SW 1271 (cell line): ENCODE results near the gene SLC12A4.
"Not testable (repeated sequence)": the region's sequence is repeated elsewhere in the genome, so short reads cannot be mapped to it uniquely, and the experiment has no call there.

Experiments used
- DNase-seq, 2 experiments: peaks; one replicate each; lab custom pipeline; 2025; lab: John Stamatoyannopoulos, UW

The SLC12A4 gene

GRCh38 chr16:67941469-67942199 lies 26.8 kb downstream of the SLC12A4 start:
- DNase-seq = no peak

- no peak for DNase-seq
Observed at GRCh38 chr16:67940446-67941089, 27.9 kb downstream of the SLC12A4 start.

- DNase-seq = no peak
Observed at GRCh38 chr16:67939507-67940445, 28.7 kb downstream of the SLC12A4 start.

GRCh38 chr16:67937713-67938112 lies 30.7 kb downstream of the SLC12A4 start:
- DNase-seq = not testable (repeated sequence)

DNA sequence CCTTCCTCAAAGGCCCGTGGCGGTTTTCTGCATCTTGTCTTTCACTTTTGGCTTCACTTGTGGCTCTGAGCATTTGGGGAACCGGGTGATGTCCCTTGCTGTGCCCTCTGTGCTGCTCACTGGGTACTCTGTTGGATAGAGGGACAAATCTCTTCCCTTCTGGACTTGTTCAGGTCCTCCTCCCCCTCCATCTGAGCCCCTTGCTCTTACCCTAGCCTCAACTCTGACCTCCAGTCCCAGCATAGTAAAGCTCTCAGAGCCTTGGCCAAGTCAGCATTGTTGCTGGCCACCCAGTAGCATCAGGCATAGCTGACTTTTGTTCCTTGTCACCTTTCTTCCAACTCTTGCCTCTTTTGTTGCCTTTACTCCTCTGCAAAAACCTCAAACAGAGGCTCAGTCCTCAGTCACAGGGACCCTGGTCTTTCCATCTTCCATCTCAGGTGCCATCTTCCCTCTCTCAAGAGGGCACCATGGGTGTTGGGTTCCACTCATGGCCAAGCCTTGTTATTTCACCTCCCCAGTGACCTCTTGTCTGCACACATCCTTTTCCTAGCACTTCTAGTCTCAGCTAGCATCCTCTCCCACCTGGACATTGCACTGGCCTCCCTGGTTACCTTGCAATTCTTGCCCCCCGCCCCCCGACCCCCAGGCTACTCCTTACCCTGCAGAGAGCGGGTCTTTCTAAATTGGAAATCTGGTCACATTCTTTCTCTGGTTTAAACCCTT lies 31.4 kb downstream of the SLC12A4 start:
- DNase-seq = peak in 1 of 2 experiments; percentile 57

- DNase-seq = peak in 1 of 2 experiments; percentile 42
Observed at GRCh38 chr16:67936124-67936879, 32.1 kb downstream of the SLC12A4 start, which contains the start of gene PSMB10. Gene PSMB10, minus strand, starts transcription at chr16:67936850. Its CDS starts 101 bp downstream, at chr16:67936749.

DNA sequence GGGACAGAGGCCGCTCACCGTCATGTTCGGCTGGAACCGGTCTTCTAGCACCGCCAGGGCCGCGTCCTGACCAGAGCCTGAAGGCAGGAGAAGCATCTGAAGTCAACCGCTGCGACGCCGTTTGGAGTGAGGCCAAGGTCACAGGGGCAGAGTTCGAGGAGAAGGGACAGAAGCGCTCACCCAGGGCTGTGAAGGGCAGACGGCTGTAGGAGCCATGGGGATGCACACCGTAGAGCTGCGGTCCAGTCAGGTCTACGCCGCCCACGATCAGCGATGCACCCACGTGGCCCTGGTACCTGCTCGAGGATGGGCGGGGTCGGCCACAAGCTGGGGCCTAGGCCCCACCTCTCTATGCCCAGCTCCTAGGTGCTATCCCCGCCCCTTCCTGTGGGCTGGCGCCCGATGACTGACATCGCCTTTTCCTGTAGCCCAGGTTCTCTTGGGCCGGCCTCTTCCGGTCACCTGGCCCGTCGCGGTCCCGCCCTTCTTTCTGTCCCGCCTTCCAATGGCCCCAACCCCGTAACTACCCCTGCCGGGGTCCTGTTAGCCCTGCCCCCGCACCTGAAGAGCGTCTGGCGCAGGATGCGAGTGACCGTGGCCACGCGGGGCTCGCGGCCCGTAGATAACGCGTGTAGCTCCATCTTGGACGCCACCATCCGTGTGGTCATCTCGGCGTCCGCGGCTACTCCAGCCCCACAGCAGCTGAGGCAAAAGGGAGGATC lies 32.9 kb downstream of the SLC12A4 start:
- DNase-seq = peak; percentile 88 to 96

DNA sequence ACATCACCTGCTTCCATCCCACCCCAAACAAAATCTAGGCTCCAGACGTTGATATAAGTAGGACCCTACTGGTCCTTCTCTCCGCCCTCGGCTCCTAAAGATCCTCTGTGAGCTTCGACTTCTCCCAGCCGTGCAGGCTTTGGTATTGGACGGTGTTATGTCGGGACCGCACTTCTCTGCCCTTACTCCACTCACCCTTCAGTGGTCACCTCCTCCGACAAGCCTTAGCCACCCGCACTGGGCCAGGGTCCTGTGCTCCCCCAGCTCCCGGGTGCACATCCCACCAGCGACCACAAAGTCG lies 33.4 kb downstream of the SLC12A4 start:
- no peak for DNase-seq

GRCh38 chr16:67934306-67935100 lies 33.9 kb downstream of the SLC12A4 start:
- no peak for DNase-seq

- DNase-seq = no peak
Observed at GRCh38 chr16:67933805-67934204, 34.6 kb downstream of the SLC12A4 start.

DNA sequence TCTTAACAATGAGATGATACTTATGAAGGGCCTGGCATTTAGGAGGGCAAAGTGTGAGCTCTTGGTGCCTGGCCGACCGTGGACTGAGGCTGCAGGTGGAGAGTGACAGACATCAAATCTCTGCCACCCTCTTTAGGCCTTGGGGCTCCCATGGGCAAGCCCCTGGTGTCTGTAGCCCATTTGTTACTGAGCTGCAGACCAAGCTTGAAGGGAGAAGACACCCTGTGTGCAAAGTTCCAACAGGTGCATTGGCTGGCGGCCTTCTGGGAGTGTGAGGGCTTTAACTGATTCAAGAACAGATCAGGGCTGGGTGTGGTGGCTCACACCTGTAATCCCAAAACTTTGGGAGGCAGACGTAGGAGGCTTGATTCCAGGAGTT lies 36.0 kb downstream of the SLC12A4 start:
- no peak for DNase-seq

- DNase-seq = no peak
Observed at GRCh38 chr16:67931712-67932461, 36.5 kb downstream of the SLC12A4 start, which contains the start of gene CTRL. Gene CTRL, minus strand, starts transcription at chr16:67931862. Its CDS starts 10 bp downstream, at chr16:67931852.

- no peak for DNase-seq
Observed at GRCh38 chr16:67930678-67931211, 37.7 kb downstream of the SLC12A4 start.

- DNase-seq = no peak
Observed at GRCh38 chr16:67930191-67930590, 38.2 kb downstream of the SLC12A4 start.

GRCh38 chr16:67928561-67929364 lies 39.7 kb downstream of the SLC12A4 start:
- peak in 1 of 2 experiments; percentile 41 for DNase-seq

GRCh38 chr16:67928147-67928546 lies 40.3 kb downstream of the SLC12A4 start:
- no peak for DNase-seq

GRCh38 chr16:67927131-67927941 lies 41.1 kb downstream of the SLC12A4 start:
- DNase-seq = no peak
